C4-2B (cell line): ENCODE results near the gene ZNF326.

Experiments
- CTCF ChIP-seq: fragments of 450-650 bp; conservative IDR thresholded peaks from 2 replicates; pipeline ENCODE4 v1.5.1; 2017; ENCODE audit warnings: mild to moderate bottlenecking
- ZFX ChIP-seq: fragments of 450-650 bp; IDR thresholded peaks from 2 replicates; pipeline ENCODE4 v1.6.1; 2017

GRCh38 chr1:89998306-89998705 is 3.4 kb downstream of the ZNF326 start:
- TF ChIP-seq CTCF (no peak), ZFX (no peak)
